Right lung (tissue), 5 donors: ENCODE results near the gene NHP2. TPM values are rescaled to one million over a fixed set of nuclear protein-coding genes. Genes with fewer than 3 reads are reported as not detected.

Experiments used
- DNase-seq, 2 donors: peaks; one replicate each; pipeline ENCODE4 v3.0.0-alpha.2; 2013
- polyA plus RNA-seq, 5 donors: library from polyadenylated mRNA; unstranded; fragments of 120-200 nt; gene quantifications; one replicate each; pipeline versions ENCODE4 v1.2.1 to v1.2.3, GENCODE V29; 2013; ENCODE audit warnings: inconsistent platforms in 1 of 5, low replicate concordance in 1 of 5; ENCODE audit not compliant: insufficient read length in 5 of 5, insufficient read depth in 1 of 5

NHP2 gene
- polyA plus RNA-seq, 5 donors, result 79.2 to 138 (median 85.2) TPM

- no peak for DNase-seq
Measured at GRCh38 chr5:178182158-178182876, 28.6 kb upstream of the NHP2 start.

DNA sequence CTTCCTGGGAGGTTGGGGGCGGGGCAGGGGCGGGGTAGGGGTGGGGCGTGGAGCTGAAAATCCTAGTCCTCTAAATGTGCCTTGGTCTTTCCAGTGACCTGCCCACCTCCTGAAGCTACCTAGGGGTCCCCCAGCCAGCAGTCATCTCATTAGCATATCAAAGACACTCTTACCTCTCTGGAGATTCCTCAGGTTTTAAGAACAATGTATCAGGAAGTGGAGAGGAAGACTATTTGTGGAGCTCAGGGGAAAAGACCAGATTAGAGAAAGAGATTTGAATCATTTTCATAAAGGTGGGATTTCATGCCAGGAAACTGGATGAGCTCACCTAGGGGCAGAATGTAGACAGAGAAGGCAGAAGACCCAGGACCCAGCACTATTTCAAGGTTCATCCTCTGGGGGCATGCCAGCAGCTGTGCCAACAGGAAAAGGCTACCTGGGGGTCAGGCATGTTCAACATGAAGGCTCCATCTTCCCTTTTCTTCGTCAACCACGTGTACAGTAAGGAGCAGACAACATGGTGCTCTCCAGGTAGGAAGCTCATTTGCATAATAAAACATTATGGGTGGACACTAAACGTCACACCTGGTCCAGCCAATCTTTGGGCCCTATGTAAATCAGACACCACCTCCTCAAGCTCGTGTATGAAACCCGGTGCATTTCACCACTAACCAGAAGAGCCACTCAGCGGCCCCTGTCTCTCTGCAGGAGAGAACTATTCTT is 26.6 kb upstream of the NHP2 start:
- DNase-seq, result no peak

- DNase-seq, result no peak
Measured at GRCh38 chr5:178177569-178177968, 23.9 kb upstream of the NHP2 start.

DNA sequence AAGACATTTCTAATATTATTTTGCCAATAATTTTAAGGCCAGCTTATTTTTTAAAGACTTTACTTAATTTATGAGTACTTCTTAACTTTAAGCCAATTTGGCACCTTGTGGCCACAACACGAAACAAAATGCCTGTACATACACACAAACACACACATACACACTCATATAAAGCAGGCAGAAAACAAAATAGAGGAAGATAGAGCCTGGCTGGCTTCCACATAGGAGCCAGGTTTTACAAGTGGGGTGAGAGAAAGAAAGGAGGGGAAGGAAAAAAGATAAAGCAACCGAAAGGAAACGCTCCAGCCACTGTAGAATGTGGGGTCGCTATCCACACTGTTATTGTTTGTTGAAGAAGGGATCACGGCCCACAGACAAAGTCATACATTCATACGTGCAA is 23.1 kb upstream of the NHP2 start:
- DNase-seq, result no peak

DNA sequence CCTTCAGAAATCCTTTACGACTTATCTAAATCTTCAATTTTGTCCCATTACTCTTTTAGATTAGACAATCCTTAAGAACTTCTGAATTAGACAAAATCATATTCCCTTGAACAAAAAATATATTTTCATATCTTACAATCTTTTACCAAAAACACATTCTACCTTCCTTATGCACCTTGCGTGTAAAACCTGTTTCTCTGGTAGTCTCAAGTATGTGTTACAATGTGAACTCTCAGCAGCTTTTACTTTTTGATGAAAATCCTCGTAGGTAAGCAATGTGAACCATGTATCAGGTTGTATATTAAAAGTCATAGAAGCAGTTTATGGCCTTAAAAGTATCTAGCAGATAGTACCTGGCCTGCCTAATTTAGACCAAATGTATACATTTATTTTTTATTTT is 20.8 kb upstream of the NHP2 start:
- peak in 1 of 2 donors; percentile 31 for DNase-seq

DNA sequence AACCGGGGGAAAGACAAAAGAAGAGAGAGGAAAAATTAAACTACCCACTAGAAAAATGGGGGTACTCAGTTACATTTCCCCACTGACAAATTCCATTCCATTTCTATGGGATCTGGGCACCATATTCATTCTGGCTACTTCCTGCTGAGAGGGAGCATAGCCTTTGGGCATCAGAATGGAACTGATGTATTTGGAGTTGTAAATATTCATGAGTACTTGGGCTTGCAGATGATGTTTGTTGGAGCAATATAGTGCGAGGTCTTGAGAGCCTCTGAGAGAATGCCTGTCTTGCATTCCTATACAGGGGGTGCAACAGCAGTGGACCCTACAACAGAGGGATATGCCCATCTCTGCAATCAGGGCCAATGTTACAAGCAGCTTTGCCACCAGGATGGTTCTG is 16.8 kb upstream of the NHP2 start:
- DNase-seq, result no peak

DNA sequence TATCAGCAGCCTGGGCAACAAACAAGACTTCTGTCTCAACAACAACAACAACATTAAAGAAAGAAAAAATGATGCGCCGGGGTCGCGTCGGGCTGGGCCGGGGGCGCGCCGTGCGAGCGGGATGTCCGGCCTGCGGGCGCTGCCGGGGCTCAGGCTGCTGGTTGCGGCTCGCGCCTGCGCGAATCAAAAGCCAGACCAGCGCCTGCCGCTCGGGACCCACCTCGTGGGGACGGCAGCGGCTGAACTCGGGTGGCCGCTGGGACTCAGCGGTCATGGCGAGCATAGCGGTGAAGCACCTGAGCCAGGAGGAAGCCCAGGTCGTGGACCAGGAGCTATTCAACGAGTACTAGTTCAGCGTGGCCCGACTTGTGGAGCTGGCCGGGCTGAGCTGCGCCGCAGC is 11.9 kb upstream of the NHP2 start:
- no peak for DNase-seq

GRCh38 chr5:178163772-178164735 is 10.4 kb upstream of the NHP2 start:
- peak; percentile 62 to 73 for DNase-seq

DNA sequence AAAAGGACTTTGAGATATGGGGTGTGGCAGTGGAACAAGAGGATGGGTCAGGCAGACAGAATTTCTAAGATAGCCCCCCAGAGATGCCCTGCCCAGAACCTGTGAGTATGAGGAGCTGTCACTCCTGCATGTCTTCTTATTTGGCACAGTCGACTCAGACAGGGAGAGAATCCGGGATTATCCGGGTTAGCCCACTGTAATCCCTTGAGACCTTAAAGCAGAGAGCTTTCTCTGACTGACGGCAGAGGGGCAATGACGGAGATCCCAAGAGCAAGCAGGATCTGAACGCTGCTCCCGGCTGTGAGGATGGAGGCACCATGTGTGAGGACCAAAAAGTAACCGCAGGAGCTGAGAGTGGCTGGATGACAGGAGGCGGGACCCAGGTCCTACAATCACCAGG is 8.8 kb upstream of the NHP2 start:
- DNase-seq, result no peak

DNA sequence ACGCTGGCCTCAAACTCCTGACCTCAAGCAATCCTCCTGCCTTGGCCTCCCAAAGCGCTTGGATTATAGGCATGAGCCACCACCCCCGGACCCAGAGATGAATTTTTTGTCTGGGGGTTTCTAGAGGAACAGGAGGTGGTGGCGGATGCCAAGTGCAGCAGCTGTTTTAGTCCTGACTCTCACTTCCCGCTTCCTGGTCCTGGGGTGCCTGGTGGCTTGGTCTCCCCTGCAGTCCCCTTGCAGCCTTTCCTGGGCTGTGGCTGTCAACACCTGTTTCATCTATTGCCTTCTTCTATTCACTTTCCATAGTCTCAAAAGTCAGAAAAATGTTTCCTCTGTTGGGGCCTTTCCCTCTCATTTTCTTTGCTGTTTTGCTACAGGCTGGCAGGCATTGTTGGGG is 6.5 kb upstream of the NHP2 start:
- DNase-seq, result no peak

DNA sequence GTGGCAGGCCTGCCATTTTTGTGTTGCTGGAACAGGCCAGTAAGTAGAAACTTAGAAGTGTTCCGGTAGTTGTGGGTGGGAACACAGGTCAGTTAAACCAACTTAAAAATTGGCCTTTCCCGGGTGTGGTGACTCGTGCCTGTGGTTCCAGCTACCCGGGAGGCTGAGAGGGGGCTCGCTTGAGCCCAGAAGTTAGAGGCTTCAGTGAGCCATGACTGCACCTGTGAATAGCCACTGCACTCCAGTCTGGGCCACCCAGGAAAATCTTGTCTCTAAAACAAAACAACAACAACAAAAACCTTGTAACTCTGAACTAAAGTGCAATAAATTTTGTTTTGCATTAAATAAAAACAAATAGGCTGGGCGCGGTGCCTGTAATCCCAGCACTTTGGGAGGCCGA is 1.4 kb upstream of the NHP2 start:
- no peak for DNase-seq

DNA sequence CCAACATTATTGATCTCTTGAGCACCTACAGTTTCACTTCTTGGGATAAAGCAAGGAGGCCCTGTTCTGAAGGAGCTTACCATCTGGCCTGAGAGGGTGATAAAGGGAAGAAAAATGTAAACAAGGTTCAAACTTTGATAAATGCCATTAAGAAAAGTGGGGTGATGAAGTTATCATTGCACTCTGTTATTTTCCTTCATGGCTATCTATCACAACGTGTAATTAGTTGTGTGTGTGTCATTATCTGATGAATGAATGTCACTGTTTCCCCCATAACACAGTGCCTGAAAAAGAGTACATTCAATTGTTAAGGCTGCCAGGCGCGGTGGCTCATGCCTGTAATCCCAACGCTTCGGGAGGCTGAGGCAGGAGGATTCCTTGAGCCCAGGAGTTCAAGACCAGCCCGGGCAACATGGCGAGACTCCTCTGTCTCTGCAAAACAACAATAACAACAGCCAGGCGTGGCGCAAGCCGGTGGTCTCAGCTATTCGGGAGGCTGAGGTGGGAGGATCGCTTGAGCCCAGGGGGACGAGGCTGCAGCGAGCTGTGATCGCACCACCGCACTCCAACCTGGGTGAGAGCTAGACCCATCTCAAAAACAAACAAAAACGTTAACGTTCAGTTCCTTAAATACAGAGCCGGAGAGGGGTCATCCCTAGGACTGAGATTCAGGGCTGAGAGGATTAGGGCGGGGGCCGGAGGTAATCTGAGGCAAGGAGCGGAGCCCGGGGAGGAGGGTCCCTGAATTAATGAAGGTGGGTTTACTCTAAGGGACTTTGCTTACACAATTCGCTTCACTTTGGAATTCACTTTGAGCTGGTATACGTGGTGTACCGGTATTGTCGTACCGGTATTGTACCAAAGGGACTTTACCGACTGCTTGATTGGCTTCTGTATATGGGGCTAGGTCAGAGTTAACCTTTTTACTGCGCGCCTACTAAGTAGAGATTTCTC is 917 bp downstream of the NHP2 start:
- DNase-seq, result no peak

GRCh38 chr5:178150977-178151734 is 2.5 kb downstream of the NHP2 start:
- no peak for DNase-seq

DNA sequence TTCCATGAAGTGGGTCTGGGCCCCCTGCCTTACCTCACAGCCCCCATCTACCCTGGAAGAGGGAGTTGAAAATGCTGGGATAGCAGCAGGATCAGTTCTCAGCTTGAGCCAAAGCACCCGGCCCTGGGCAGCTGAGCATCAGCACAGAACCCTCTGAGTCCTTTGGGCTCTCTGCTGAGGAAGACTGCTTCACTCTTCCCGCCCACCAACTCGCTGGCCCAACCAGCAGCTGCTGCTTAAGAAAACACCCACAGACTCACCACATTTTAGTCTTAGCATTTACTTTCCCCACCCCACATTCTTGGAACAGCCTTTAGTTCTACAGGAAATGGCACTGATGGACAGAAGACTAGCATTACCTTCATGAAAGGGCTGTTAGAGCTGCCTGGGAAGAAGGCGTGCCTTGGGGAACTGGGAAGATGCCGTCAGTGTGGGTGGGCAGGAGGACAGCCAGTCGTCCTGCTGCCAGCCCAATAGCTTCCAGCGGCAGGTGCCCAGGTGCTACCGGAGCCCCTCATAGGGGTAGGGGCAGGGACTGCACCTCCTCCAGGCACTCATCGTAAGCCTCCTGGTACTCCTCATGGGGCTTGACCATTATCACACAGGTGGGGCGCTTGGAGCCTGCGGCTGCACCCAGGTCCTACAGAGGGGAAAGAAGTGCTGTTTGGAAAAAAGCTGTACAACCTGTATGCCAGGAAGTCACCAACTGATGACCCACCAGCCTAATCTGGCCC is 4.3 kb downstream of the NHP2 start:
- DNase-seq, result no peak

- DNase-seq, result no peak
Measured at GRCh38 chr5:178147406-178147805, 6.3 kb downstream of the NHP2 start.

DNA sequence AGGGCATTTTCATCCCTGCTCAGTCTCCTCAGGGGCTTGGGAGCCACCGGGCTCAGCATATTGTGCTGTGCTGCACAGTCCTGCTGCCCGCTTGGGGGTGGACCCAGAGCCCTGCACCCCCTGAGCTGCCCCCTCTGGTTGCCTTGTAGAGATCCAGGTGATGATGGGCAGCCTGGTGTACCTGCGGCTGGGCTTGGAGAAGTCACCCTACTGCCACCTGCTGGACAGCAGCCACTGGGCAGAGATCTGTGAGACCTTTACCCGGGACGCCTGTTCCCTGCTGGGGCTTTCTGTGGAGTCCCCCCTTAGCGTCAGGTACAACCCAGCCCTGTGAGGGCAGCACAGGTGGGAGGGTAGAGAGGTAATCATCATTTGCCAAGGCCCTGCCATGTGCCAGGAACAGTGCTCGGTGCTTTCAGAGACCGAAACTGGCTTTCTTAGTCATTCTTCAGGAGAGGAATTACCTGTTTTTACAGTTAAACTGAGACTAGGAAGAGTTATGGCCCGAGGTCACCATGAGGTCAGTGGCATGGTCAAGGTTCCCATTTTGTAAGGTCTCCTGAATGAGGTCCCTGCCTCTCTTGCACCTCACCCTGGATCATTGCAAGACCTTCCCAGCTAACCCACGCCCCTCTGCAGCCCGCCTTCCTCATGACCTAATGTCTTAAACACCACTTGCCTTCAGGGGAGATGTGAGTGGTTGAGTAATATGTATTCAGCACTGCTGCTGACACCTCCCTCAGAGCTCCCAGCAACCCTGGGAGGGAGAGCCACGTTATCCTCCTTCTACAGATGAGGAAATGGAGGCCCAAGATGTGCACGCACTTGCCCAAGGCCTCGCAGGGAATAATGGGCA is 7.5 kb downstream of the NHP2 start:
- DNase-seq, result peak in 1 of 2 donors; percentile 21

- DNase-seq, result peak; percentile 77 to 80
Measured at GRCh38 chr5:178143901-178144300, 9.8 kb downstream of the NHP2 start.

GRCh38 chr5:178143246-178143645 is 10.4 kb downstream of the NHP2 start:
- DNase-seq, result no peak

DNA sequence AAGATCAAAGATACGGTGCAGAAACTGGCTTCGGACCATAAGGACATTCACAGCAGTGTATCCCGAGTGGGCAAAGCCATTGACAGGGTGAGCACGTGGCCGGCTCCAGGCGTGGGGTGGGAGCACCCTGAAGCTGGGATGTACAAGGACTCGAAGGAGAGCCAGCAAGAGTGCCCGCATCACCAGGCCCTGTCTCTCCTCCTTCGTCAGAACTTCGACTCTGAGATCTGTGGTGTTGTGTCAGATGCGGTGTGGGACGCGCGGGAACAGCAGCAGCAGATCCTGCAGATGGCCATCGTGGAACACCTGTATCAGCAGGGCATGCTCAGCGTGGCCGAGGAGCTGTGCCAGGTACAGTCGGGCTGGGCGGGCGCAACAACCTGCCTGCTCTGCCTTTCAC is 11.0 kb downstream of the NHP2 start:
- no peak for DNase-seq
